Measurements from ENCODE around the gene EVI5.

DNA sequence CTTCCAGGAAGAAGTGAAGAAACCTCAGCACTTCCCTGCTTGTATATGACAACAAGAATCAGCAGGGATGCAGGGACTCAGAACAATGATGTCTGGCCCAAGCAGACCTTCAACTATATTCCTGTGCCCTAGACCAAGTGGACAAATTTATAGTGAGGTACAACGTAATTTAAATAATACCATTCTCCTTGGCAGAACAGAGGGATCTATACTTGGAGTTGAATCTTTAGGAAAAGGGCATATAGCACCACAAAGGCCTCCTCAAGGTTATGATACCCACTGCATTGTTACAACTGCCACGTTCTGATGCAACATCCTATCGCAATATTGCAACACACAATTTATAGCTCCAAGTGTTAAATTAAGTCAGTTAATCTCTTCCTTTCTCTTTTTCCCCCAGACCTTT lies 269.1 kb downstream of the EVI5 start:
- TF ChIP-seq, protein P1, sequence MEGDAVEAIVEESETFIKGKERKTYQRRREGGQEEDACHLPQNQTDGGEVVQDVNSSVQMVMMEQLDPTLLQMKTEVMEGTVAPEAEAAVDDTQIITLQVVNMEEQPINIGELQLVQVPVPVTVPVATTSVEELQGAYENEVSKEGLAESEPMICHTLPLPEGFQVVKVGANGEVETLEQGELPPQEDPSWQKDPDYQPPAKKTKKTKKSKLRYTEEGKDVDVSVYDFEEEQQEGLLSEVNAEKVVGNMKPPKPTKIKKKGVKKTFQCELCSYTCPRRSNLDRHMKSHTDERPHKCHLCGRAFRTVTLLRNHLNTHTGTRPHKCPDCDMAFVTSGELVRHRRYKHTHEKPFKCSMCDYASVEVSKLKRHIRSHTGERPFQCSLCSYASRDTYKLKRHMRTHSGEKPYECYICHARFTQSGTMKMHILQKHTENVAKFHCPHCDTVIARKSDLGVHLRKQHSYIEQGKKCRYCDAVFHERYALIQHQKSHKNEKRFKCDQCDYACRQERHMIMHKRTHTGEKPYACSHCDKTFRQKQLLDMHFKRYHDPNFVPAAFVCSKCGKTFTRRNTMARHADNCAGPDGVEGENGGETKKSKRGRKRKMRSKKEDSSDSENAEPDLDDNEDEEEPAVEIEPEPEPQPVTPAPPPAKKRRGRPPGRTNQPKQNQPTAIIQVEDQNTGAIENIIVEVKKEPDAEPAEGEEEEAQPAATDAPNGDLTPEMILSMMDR (IDR thresholded peaks at IDR 0.05) = no peak
- TF ChIP-seq, protein P2, sequence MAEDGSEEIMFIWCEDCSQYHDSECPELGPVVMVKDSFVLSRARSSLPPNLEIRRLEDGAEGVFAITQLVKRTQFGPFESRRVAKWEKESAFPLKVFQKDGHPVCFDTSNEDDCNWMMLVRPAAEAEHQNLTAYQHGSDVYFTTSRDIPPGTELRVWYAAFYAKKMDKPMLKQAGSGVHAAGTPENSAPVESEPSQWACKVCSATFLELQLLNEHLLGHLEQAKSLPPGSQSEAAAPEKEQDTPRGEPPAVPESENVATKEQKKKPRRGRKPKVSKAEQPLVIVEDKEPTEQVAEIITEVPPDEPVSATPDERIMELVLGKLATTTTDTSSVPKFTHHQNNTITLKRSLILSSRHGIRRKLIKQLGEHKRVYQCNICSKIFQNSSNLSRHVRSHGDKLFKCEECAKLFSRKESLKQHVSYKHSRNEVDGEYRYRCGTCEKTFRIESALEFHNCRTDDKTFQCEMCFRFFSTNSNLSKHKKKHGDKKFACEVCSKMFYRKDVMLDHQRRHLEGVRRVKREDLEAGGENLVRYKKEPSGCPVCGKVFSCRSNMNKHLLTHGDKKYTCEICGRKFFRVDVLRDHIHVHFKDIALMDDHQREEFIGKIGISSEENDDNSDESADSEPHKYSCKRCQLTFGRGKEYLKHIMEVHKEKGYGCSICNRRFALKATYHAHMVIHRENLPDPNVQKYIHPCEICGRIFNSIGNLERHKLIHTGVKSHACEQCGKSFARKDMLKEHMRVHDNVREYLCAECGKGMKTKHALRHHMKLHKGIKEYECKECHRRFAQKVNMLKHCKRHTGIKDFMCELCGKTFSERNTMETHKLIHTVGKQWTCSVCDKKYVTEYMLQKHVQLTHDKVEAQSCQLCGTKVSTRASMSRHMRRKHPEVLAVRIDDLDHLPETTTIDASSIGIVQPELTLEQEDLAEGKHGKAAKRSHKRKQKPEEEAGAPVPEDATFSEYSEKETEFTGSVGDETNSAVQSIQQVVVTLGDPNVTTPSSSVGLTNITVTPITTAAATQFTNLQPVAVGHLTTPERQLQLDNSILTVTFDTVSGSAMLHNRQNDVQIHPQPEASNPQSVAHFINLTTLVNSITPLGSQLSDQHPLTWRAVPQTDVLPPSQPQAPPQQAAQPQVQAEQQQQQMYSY (CRISPR knock-in tag; IDR thresholded peaks at IDR 0.05) = no peak
- TF ChIP-seq TP53 (CRISPR knock-in tag; IDR thresholded peaks at IDR 0.05) = no peak
- TF ChIP-seq, protein P3, sequence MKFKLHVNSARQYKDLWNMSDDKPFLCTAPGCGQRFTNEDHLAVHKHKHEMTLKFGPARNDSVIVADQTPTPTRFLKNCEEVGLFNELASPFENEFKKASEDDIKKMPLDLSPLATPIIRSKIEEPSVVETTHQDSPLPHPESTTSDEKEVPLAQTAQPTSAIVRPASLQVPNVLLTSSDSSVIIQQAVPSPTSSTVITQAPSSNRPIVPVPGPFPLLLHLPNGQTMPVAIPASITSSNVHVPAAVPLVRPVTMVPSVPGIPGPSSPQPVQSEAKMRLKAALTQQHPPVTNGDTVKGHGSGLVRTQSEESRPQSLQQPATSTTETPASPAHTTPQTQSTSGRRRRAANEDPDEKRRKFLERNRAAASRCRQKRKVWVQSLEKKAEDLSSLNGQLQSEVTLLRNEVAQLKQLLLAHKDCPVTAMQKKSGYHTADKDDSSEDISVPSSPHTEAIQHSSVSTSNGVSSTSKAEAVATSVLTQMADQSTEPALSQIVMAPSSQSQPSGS (CRISPR knock-in tag; IDR thresholded peaks at IDR 0.05; ENCODE audit: borderline replicate concordance, low read depth) = no peak
- no peak for TF ChIP-seq ESRRA (CRISPR knock-in tag; IDR thresholded peaks at IDR 0.05; ENCODE audit: borderline replicate concordance)
